Measurements from ENCODE around the gene MPO.

The MPO gene, protein sequence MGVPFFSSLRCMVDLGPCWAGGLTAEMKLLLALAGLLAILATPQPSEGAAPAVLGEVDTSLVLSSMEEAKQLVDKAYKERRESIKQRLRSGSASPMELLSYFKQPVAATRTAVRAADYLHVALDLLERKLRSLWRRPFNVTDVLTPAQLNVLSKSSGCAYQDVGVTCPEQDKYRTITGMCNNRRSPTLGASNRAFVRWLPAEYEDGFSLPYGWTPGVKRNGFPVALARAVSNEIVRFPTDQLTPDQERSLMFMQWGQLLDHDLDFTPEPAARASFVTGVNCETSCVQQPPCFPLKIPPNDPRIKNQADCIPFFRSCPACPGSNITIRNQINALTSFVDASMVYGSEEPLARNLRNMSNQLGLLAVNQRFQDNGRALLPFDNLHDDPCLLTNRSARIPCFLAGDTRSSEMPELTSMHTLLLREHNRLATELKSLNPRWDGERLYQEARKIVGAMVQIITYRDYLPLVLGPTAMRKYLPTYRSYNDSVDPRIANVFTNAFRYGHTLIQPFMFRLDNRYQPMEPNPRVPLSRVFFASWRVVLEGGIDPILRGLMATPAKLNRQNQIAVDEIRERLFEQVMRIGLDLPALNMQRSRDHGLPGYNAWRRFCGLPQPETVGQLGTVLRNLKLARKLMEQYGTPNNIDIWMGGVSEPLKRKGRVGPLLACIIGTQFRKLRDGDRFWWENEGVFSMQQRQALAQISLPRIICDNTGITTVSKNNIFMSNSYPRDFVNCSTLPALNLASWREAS

DNA sequence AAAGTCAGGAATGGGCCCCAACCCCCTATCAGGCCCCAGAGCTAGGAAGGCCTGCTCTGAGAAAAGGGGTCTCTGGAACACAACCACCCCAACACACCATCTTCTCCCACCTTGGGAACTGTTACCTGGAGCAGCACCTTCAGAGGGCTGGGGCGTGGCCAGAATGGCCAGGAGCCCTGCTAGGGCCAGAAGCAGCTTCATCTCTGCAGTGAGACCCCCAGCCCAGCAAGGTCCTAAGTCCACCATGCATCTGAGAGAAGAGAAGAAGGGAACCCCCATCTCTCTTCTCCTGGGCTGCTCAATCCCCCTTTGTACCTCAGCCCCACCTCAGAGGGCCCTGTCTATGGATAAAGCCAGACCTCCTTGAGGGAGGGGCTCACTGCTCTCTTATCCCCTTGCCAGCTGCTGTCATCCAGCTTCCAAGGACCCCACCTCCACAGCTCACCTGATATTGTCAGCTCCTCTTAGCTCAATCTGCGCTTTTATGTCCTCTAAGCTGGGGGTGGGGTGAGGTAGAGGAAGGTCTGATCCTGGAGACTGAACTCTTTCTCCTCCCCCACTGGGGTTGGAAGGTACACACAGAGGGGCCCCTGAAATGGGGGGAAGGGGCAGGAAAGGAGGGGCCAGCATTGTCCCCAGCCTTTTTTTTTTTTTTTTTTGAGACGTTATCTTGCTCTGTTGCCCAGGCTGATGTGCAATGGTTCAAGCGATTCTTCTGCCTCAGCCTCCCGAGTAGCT lies at the start of gene MPO:
Gene MPO, minus strand, starts transcription at position 456 of the 738 bp plus-strand sequence. Its CDS starts 177 bp downstream, at position 279.
- DNase-seq, result no peak

DNA sequence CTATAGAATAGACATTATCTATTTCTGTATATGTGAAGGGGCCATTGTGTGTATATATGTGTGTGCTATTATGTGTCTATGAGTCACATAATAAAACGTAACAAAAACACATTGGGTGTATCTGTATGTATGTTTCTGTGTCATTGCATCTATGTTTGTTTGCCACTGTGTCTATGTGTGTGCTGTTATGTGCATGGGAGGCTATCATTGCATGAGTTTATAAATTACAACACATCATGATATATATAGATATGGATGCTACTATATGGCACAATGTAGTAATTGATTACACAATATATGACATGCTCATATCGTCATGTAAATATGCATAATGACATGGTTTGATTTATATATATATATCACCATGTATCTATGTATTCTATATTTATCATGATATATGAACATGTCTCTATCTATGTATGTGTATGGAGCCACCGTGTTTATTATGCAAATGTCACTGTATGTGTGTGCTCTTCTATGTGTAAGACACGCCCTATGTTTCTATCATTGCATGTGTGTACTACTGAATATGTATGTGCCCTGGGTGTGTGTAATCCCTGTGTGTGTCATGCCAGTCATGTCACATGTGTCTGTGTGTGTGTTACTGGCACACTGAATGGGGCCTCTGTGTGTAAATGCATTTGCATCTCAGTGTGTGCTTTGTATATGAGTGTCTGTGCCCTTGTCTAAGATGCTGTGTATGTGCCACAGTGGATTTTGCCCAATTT lies 49.2 kb upstream of the MPO start:
- no peak for DNase-seq

DNA sequence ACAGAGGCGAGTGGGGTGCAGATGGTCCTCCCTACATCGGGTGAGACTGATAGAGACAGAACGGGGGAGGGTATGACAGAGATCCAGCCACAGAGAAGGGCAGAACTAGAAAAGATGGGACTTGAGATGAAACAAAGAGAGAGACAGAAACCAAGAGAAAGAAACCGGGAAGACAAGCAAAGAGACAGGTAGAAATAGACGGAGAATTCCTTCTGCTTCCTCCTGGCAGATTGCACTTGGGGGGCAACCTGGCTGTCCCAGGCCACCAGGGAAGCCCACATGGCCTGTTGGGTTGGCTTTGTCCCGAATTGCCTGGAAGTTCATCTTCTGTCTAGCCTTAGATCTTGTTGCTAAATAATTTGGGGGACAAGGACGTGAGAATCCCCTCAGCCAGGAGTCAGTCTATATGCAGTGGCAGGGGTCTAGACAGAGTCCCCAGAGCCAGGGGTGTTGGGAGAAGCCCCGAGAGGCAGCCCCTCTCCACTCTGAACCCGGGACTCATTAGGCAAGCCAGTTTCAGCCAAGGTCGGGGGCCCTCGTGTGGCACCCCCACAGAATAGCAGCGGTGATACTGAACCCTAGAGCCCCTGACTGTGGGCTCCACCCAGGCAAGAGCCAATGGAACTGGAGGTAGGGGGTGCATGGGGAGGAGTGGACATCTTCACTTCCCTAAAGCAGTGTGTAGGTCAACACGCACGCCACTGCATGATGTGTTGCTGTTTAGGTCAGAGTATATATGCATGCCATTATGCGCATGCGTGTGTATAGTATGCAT lies 48.5 kb upstream of the MPO start:
- DNase-seq, result no peak

DNA sequence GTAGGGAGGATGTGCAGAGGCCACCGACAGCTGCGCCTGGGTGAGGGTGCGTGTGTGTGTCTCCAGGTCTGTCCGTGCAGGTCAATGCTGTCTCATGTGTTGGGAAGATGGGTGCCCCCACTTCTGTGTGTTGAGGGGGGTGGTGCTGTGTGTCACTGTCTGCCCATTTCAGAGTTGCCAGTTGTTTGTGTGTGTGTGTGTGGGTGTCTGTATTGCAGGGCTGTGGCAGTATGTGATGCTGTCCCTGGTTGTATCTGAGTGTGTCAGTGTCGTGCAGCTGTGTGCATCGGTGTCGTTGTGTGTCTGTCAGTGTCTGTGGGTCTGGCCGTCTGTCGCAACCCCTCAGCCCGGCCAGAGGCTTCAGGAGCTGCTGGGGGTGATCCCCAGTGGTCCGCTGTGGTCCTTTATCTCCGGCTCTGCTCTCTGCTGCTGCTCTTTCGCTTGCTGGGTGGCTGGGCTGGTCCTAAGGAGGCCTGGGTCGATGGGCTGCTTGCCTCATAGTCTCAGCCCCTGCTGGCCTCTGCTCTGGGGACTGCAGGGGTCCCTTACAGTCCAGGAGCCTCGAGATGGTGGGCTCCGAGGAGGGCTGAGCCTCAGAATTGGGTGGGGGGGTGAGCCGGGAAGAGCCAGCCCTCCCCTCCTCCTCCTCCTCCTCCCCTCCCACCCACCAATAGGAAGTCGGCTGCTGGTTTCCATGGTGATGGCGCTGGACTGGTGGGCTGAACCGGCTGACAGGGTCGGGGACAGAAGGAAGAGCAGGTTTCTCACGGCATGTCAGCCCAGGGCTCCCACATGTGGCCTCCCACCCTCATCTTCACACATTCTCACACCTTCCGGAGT lies 47.7 kb upstream of the MPO start, which contains the start of gene TSPOAP1:
Gene TSPOAP1, minus strand, starts transcription at position 601 of the 840 bp plus-strand sequence. CDS start 875 bp downstream, outside the sequence.
- no peak for DNase-seq

DNA sequence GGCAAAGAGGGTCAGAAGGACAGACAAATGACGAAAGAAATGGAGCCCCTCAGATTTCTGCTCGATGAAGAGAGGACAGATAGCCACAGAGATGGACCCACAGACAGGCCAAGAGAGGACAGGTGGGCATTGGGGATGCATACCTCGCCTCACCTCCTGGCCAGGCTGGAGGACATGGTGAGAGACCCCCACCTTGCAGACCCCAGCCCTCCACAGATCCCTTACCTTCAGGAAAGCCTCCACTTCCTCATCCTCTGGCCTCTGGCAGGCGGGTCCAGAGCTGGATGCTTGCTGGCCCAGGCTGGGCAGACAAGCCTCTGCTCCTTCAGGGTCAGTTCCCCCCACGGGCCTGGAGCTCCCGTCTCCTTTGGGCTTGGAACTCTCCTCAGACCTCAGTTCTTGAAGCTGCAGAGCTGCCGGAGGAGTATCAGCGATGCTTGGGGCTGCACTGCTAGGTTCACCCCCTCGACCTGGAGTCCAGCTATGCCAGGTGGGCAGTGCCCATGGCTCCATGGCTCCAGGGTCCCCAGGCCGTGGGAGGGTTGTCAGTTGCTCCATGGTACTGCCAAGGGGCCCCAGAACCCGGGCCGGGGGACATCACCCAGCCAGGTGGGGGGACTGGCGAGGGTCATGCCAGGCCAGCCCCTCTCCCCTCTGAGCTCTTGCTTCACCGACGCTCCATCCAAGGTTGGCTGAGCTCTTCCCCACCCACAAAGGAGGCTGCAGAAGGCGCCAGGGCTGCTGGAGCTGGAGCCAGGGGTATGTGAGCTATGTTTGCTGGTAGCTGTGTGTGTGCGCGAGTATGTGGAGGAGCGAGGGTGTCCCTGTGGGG lies 46.8 kb upstream of the MPO start:
- no peak for DNase-seq

DNA sequence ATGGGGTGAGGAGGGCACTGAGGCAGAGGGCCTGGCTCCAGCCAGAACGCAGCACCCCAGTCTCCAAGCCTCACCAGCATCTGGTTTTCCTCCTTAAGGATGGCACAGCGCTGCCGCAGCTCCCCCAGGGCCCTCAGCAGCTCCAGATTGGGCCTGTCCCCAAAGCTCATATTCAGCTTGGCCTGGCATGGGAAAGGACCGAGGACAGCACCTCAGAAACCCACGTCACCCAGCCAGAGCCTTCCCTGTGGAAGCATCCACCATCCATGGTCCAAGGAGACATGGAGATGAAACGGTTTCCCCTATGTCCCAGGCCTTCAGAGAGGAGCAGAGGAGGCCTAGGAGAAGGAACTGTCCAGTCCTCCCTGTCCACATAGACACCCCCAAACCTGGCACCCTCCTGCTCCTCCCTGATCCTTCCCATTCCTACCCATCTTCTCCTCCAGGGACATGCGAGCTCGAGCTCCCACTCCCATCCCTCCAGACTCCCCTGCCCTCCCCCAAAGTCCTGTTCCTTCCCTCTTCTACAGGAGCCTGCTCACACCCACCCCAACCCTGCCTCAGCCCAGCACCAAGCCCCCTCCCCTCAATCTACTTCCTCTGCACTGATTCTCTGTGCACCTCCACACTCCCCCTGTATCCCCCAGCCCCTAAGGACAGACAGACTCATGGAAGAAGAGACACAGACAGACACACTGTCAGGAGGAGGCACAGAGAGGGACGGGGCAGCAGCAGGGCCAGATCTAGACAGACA lies 46.1 kb upstream of the MPO start:
- DNase-seq, result no peak

DNA sequence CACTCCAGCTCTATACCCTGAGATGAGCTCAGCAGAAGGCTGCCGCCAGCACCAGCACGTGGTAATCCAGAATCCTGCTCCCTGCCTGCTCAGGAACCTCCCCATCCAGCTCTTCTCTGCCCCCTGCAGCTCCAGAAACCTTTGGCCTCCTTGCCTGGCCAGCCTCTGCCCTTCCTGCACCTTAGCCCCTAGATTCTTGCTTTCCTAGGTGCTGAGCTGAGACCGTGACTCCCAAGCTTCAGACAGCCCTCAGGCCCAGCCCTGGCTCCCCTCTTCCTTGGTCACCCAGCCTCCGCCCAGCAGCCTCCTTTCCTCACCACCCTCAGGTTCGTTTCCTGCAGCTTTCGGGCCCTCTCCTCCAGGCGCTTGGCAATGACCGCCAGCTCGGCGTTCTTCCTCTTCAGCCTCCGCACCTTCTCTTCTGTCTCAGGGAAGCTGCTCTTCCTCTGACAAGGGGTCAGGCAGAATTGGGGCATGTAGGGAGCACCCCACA lies 45.3 kb upstream of the MPO start:
- DNase-seq, result no peak

DNA sequence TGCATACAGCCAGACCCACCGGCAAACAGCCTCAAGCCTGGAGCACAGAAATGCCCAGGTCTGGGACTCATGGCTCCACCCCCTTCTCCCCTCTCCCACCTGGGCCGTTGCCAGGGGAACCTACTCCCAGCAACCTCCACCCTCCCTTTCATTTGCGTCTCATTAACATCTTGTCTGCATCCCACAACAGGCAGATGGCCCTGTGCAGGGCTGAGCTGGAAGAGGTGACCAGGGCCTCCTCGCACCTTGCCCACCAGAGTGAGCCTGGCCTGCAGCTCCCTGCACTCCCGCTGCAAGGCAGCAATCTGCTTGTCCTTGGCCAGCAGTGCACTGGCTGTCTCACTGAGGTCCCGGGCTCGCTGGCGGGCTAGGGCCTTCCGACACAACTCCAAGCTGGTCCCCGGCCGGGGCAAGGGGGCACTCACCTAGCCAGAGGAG lies 44.6 kb upstream of the MPO start:
- no peak for DNase-seq

DNA sequence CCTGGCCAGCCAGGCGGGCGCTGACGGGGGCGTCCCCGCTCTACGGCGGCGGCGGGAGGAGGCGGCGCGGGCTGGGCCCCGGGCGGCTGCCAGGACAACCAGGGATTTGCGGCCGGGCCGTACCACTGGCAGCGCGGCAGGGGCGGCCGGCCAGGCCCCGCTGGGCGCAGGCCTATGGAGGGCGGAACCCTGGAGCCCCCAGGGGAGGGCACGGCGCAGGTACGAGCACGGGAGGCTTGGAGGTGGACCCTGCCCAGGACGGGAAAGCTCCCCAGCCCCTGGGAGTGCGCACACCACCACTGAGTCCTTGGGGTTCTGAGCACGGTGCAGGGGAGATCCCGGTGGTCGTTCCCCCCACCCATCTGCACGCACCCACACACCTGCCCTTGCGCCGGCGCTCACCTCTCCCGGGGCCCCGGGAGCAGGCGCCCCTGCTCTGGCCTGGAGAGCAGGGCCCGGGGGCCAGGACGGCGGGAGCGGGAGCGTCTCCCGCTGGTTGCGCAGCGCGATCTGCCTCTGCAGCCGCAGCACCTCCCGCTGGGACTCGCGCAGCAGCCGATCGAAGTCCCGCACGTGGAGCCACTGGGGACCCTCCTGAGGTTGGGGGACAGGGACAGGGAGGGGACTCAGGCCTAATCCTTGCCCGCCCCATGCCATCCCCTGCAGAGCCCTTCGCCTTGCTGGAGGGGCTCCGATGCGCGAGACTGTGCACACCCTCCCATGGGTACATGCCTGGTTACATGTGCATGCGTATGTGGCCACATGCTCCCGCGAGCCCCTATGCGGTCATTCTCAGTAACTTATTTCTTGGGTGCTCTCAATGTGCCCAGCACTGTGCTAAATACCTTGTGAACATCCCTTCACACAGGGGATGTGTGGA lies 43.9 kb upstream of the MPO start:
- no peak for DNase-seq

DNA sequence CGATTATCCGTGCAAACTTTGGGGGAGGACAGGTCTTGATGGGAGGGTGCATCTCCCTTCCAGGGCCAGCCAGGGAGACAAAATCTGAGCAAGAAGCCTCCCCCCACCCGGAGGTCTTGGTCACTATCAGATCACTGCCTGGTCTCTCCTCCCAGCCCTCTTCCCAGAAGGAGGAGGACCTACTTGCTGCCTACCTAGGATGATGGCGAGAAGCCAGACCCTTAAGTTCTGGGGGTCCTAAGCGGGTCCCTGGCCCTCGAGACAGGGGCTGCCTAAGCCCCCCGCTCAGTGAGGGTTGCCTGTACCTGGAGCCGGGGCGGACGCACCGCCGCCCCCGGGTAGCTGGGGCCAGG lies 43.3 kb upstream of the MPO start:
- no peak for DNase-seq

DNA sequence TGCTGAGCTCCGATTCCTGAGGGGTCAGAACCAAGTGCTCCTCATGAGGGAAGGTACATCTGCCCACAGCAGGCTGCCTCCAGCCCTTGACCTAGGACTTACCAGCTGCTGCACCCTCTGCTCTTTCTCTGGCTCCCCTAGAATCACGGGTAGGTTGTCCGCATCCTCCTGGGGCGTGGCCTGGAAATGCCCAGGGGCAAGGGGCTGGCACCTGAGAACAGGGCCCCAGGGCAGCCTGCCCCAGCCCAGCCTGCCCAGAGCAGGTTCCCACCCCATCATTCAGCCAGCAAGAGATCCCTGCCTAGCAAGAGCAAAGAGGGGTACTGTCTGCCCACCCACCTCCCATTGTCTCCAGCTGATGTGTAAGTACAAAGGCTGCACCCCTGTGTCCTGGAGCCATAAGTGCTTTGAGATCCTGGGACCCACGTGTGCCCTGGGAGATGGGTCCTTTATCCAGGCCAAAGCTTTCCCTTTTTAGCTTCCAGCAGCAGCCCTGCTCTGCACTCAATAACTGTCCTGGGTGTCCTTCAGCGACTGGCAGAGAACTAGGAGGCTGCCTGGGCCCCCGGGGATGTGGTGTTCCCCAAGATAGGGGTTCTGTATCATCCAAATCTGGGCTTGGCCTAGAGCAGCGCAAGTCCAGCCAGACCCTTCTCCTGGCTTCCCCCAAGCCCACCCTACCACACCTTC lies 42.8 kb upstream of the MPO start:
- no peak for DNase-seq

DNA sequence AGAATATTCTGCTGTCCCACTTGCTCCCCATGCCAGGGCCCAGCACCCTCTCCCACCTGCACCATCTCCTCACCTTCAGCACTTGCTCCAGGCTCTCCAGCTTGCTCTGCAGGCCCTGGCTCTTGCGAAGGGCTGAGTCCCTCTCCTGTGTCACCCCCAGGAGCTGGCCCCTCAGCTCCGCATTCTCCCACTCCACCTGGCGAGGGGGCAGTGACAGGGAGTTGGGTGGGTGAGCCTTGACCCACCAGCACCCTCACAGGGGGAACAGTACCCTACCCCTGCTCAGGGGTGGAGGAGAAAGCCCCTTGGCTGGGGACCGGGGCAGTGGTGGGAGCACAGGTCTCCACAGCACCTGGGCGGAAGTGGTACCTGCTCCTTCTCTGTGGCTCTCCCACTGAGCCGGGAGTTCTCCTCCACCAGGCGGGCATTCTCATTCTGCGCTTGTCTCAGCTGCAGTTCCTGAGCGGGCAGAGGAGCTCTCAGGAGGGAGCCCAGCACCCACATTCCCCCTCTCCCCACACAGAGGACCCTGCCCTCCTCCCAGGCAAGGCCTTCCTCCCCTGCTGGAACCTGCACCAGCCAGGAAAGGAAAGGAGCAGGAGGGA lies 41.9 kb upstream of the MPO start:
- no peak for DNase-seq

DNA sequence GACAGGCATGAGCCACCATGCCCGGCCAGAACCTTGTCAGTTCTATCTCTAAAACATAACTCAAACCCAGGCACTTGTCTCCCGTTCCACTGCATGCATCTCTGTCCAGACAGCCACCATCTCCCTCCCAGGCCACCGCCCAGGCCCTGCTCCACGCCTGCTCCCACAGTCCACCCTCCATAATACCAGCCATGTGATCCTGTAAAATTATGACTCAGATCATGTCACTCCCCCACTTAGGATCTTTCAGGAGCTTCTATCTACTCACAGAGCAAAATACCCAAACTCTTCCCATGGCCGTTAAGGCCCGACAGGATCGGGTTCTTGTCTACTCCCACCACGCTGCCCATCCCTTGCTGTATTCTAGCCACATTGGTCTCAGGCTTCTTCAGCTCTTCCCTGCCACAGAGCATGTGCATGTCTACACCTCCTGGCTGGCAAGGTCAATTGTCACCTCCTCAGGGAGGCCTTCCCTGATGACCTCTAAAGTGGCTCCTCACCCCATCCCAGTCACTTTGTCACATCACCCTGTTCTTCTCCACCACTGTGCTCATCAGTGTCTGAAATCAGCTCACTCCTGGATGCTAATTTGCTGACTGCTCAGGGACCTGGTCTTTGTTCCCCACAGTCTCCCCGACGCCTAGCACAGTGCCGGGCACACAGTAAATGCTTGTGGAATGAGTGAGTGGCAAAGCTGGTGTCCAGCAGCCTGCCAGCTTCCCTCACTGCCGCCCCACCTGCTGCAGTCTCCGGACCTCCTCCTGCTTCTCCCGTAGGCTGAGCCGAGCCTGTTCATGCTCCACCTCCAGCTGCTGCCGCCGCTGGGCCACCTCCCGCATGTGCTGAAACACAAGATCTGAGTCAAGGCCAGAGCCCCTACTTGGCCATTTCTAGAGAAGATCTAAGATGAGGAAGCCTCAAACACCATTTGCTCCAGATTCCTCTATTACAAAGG lies 41.1 kb upstream of the MPO start:
- DNase-seq, result no peak

DNA sequence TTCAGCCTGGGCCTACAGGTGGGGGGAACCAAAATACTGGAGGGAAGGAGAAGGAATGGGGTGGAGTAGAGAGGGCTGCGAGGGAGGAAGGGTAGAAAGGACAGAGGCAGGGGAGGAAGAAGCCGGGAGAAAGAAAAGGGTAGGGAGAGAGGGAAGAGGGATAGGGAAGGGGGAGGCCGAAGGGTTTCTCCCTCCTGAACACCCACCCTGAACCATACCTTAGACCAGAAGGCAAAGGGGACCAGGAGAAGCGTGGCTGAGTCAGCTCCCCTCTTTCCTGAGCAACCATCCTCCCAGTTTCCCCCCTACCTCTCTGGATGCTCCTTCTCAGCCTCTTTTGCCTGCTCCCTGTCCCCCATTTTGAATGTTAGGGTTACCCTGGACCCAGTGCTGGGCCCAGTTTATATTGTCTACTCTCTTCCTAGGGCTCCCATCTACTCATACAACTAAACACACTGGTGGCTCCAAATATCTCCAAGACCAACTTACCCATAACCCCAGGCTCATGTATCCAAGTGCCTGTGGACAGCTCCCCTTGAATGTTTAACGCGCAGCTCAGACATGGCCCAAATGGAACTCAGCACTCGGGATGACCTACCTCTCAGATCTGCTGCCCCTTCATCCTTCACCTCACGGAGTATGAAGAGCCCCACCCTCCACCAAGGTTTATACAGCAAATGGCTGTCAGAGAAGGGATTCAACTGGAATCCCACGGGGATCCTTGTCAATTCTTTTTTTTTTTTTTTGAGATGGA lies 40.0 kb upstream of the MPO start:
- no peak for DNase-seq

DNA sequence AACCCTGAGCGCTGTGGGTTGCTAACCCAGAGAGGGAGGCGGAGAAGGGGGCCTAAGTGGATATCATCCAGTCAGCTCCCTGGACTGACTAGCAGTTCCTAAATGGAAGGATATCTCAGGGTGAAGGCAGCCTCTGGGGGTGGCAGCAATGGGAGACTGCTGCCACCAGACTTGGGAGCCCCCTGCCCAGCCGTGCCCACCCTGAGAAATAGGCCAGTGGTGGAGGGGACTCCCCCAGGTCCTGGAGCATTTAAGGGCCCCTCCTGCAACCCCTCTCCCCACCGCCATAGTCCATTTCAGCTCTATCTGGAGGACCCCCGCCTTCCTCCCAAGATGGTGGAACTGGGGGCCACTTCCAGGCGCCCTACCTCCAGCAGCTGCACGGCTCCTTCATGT lies 39.4 kb upstream of the MPO start:
- DNase-seq, result no peak
